SK-N-SH treated with all-trans-retinoic acid at 6 μM for 48 hours (cell line): ENCODE results near the gene PDZD4.

ENCODE experiments used
- ATAC-seq: fragments of 200-7000 bp; cut with Tn5 transposase; 3 replicates; pipeline ENCODE4 v1.9.1; 2020; ENCODE audit warnings: mild to moderate bottlenecking, moderate library complexity
- ARNTL ChIP-seq: fragments of 450-650 bp; formaldehyde crosslinking; IDR thresholded peaks from 2 replicates; pipeline ENCODE4 v1.5.0; 2020; ENCODE audit warnings: low read depth, mild to moderate bottlenecking, moderate library complexity, borderline replicate concordance
- CREB5 ChIP-seq: fragments of 250-450 bp; sonication (Bioruptor Pico); IDR thresholded peaks from 2 replicates; pipeline ENCODE4 v1.5.1; 2020; ENCODE audit warnings: low read depth, mild to moderate bottlenecking, moderate library complexity
- CSDC2 ChIP-seq: fragments of 250-450 bp; sonication (Bioruptor Pico); IDR thresholded peaks from 2 replicates; pipeline ENCODE4 v1.5.0; 2020; ENCODE audit warnings: mild to moderate bottlenecking, moderate library complexity
- ESRRG ChIP-seq: fragments of 250-450 bp; sonication (Bioruptor Pico); IDR thresholded peaks from 2 replicates; pipeline ENCODE4 v1.6.1; 2021; ENCODE audit warnings: mild to moderate bottlenecking
- GLIS3 ChIP-seq: fragments of 250-450 bp; sonication (Bioruptor Pico); IDR thresholded peaks from 2 replicates; pipeline ENCODE4 v1.5.0; 2020; ENCODE audit warnings: mild to moderate bottlenecking, moderate library complexity
- OSR1 ChIP-seq: fragments of 250-450 bp; sonication (Bioruptor Pico); IDR thresholded peaks from 2 replicates; pipeline ENCODE4 v1.8.0; 2022; ENCODE audit warnings: moderate library complexity, mild to moderate bottlenecking, inconsistent platforms
- PATZ1 ChIP-seq: fragments of 250-450 bp; sonication (Bioruptor Pico); IDR thresholded peaks from 2 replicates; pipeline ENCODE4 v1.8.0; 2020; ENCODE audit warnings: mild to moderate bottlenecking, moderate library complexity, borderline replicate concordance
- POU6F1 ChIP-seq: fragments of 250-450 bp; sonication (Bioruptor Pico); IDR thresholded peaks from 2 replicates; pipeline ENCODE4 v1.8.0; 2021; ENCODE audit warnings: low read depth, mild to moderate bottlenecking, moderate library complexity, borderline replicate concordance
- PPARA ChIP-seq: fragments of 250-450 bp; sonication (Bioruptor Pico); IDR thresholded peaks from 2 replicates; pipeline ENCODE4 v1.5.0; 2020; ENCODE audit warnings: mild to moderate bottlenecking, borderline replicate concordance
- RARB ChIP-seq: fragments of 250-450 bp; sonication (Bioruptor Pico); IDR thresholded peaks from 2 replicates; pipeline ENCODE4 v1.8.0; 2021; ENCODE audit warnings: mild to moderate bottlenecking, moderate library complexity
- SNAI2 ChIP-seq: fragments of 250-450 bp; sonication (Bioruptor Pico); IDR thresholded peaks from 2 replicates; pipeline ENCODE4 v1.5.0; 2020; ENCODE audit warnings: mild to moderate bottlenecking, moderate library complexity
- TCF4 ChIP-seq: fragments of 250-450 bp; sonication (Bioruptor Pico); IDR thresholded peaks from 2 replicates; pipeline ENCODE4 v1.8.0; 2021; ENCODE audit warnings: mild to moderate bottlenecking, moderate library complexity, borderline replicate concordance
- TOX ChIP-seq: fragments of 250-450 bp; sonication (Bioruptor Pico); IDR thresholded peaks from 2 replicates; pipeline ENCODE4 v1.8.0; 2021; ENCODE audit warnings: mild to moderate bottlenecking, moderate library complexity, borderline replicate concordance
- TSHZ2 ChIP-seq: fragments of 250-450 bp; sonication (Bioruptor Pico); IDR thresholded peaks from 2 replicates; pipeline ENCODE4 v1.5.0; 2020; ENCODE audit warnings: mild to moderate bottlenecking, moderate library complexity
- ZC3H10 ChIP-seq: fragments of 250-450 bp; sonication (Bioruptor Pico); IDR thresholded peaks from 2 replicates; pipeline ENCODE4 v1.5.1; 2021; ENCODE audit warnings: mild to moderate bottlenecking, moderate library complexity
- ZFP3 ChIP-seq: fragments of 250-450 bp; sonication (Bioruptor Pico); IDR thresholded peaks from 2 replicates; pipeline ENCODE4 v1.5.0; 2020; ENCODE audit warnings: mild to moderate bottlenecking, moderate library complexity
- ZNF70 ChIP-seq: fragments of 450-650 bp; formaldehyde crosslinking; IDR thresholded peaks from 2 replicates; pipeline ENCODE4 v1.5.0; 2020; ENCODE audit warnings: mild to moderate bottlenecking, moderate library complexity
- ZNF8 ChIP-seq: fragments of 450-650 bp; formaldehyde crosslinking; IDR thresholded peaks from 2 replicates; pipeline ENCODE4 v1.5.0; 2020; ENCODE audit warnings: mild to moderate bottlenecking, moderate library complexity
- TF ChIP-seq, protein P1 (sequence below): fragments of 250-450 bp; sonication (Bioruptor Pico); IDR thresholded peaks from 2 replicates; pipeline ENCODE4 v1.5.1; 2021; ENCODE audit warnings: mild to moderate bottlenecking, moderate library complexity

The PDZD4 gene

GRCh38 chrX:153821066-153821465 lies 9.3 kb downstream of the PDZD4 start:
- ATAC-seq = no peak
- no peak for TF ChIP-seq PPARA (CRISPR knock-in tag)
- no peak for TF ChIP-seq ZNF70 (CRISPR knock-in tag)
- TF ChIP-seq RARB = no peak
- no peak for TF ChIP-seq GLIS3 (CRISPR knock-in tag)
- no peak for TF ChIP-seq TOX (CRISPR knock-in tag)
- no peak for TF ChIP-seq ZFP3
- TF ChIP-seq, protein P1, sequence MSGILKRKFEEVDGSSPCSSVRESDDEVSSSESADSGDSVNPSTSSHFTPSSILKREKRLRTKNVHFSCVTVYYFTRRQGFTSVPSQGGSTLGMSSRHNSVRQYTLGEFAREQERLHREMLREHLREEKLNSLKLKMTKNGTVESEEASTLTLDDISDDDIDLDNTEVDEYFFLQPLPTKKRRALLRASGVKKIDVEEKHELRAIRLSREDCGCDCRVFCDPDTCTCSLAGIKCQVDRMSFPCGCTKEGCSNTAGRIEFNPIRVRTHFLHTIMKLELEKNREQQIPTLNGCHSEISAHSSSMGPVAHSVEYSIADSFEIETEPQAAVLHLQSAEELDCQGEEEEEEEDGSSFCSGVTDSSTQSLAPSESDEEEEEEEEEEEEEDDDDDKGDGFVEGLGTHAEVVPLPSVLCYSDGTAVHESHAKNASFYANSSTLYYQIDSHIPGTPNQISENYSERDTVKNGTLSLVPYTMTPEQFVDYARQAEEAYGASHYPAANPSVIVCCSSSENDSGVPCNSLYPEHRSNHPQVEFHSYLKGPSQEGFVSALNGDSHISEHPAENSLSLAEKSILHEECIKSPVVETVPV (CRISPR knock-in tag) = no peak
- no peak for TF ChIP-seq ZC3H10 (CRISPR knock-in tag)
- no peak for TF ChIP-seq OSR1
- no peak for TF ChIP-seq PATZ1 (CRISPR knock-in tag)
- no peak for TF ChIP-seq TCF4 (CRISPR knock-in tag)
- TF ChIP-seq ZNF8 = no peak
- TF ChIP-seq CREB5 (CRISPR knock-in tag) = no peak
- TF ChIP-seq CSDC2 (CRISPR knock-in tag) = no peak
- TF ChIP-seq ARNTL = no peak
- TF ChIP-seq, all 23 proteins: peak for 0

DNA sequence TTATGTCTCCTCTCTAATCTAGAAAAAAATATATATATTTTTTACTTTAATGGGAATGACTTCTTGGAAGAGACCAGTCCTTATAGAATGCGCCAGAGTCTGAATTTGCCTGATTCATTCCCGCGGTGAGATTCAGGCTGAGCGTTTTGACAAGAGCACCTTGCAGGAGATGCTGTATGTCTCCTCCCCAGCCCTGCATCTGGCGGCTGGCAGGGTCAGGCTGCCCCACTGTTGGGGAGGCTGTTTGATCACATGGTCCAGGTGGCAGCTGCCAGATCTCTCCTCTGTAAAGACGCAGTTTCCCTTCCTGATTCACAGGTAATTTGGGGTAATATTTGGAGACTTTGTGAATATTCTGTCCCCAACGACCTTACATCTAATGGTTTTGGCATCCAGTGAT lies 9.7 kb downstream of the PDZD4 start:
- ATAC-seq = no peak
- TF ChIP-seq SNAI2 (no peak), ARNTL (no peak)
- TF ChIP-seq, all 23 proteins: peak for 0

- TF ChIP-seq TSHZ2 (CRISPR knock-in tag) = no peak
- TF ChIP-seq, protein P1 (CRISPR knock-in tag) = no peak
- TF ChIP-seq, all 23 proteins: peak for 0
- peak; percentile 60 for ATAC-seq
These were observed 10.8 kb downstream of the PDZD4 start for GRCh38 chrX:153819384-153820040.

DNA sequence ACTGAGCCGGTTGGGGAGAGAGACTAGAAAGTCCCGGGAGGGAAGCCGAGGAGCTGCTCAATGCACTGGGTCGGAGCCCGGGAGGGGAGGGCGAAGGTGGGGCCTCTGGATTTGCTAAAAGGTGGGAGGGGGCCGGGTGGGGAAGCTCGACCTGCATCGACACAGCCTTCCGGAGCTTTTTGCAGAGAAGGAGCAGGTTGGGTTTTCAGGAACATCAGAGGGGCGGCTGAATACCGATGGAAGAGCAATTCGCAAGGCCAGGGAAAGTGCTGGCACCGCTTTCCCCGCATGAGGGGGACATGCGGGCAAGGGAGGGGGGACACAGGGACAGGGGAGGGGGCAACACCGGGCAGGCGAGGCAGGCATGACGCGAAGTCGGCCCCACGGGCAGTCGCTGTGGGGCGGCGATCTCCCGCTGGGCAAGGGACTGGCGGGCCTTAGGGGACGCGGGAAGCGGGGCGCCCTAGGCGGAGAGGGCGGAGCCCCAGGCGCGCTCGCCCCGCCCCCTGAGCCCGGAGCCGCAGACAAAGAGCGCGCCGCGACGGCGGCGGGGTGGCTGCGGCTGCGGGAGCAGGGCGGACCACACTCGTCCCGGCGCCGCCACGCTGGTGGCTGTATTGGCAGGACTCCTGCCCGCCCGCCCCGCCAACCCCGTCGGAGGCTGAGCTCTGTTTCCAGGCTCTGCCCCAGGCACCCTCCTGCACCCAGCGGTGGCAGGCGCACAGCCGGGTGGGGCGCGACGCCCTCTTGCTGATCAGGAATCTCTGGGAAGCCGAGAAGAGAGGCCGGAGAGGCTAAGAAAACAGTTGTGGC lies 11.6 kb downstream of the PDZD4 start:
- ATAC-seq = peak; percentile 85
- TF ChIP-seq ZC3H10 (CRISPR knock-in tag) (no peak), GLIS3 (CRISPR knock-in tag) (no peak), TOX (CRISPR knock-in tag) (no peak), PATZ1 (CRISPR knock-in tag) (no peak), RARB (no peak), ARNTL (no peak), SNAI2 (no peak), ESRRG (CRISPR knock-in tag) (no peak), POU6F1 (CRISPR knock-in tag) (no peak)
